ENCODE data around the gene TTC39C.
"Not testable (repeated sequence)": the region's sequence is repeated elsewhere in the genome, so short reads cannot be mapped to it uniquely, and the experiment has no call there.

TTC39C gene

DNA sequence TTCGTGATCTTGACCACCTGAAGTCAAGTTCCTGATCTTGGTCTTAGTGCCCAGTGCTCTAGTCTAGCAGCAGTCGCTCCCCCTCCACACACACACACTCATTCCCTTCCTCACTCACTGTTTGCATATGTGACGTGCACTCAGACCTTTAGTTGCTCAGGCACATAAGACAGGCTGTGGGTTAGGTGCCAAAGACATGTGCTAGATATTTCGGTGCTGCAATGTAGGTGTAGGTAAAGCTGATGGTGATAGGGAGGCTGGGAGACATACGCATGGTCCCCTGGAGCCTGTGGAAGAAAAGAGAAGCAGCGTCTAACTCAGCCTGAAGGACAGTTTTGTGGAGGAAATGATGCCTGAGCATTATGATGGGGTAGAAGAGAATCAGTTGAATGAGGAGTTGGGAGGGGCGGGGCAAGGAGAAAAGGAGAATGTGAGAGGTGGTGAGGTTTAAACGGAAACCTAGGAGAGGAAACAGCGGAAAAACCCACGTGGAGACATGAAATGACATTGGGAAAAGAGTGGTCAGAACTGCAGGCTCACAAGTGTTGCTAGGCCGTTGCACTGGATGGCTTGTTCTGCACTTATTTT is 3.8 kb downstream of the TTC39C start:
- no peak for DNase-seq (ENCODE audit: low read depth in 2 of 2)

DNA sequence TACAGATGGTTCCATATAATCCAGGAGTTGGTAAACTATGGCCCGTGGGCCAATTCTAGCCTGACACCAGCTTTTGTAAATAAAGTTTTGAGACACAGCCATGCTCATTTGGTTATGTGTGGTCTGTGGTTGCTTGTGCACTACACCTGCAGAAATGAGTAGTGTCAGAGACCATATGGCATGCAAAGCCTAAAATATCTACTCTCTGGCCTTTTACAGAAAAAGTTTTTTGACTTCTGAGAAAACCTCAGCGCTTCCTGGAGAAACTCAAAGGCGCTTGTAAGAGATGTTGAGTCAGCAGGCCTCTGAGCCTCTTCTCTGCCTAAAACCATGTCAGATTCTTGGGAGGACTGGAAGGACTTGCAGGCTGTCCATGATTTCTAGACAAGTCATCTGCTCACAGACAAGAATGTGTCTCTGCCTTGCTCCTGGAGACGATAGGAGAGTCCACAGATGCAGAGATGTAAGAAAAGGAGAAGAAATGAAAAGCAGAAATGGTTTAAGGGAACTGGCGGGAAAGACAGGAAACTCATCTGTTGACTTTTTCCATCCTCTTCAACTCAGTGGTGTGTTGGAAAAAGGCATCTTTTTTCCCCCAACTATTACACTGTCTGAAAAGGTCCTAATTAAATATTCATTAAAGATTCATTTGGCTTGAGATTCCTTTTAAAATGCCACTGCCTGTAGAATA is 5.2 kb downstream of the TTC39C start:
- peak; percentile 20 to 55 for DNase-seq (ENCODE audit: low read depth in 2 of 2)

DNA sequence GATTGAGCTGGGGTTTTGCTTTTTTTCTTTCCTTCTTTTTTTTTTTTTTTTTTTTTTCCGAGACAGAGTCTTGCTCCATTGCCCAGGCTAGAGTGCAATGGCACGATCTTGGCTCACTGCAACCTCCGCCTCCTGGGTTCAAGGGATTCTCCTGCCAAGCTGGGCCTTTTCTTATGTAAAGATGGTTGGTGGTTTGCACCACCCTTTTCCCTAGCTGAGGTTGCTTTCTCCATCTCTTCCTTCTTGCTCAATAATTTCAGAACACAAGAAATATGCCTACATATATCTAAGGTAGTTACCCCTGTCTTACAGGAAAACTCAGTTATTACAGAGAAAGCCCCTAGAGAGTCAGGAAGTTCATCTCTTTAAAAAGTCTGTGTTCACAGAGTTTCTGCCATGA is 7.0 kb downstream of the TTC39C start:
- no peak for DNase-seq (ENCODE audit: low read depth in 2 of 2)

DNA sequence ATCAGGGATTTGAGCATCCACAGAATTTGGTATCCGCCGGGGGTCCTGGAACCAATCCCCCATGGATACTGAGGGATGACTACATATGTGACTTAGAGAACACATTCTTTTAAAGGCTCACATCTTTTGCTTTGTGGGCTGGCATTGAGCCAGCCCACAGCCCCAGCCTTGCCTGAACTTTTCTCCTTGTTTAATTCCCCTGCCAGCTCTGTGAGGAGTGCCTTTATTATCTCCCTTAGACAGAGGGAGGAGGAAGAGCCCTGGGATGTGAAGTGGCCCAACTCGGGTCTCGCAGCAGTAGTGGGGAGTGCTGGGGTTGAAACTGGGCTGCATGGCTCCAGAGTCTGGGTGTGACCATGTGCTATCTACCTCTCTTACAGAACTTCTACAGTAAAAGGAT is 7.6 kb downstream of the TTC39C start:
- no peak for DNase-seq (ENCODE audit: low read depth in 2 of 2)

DNA sequence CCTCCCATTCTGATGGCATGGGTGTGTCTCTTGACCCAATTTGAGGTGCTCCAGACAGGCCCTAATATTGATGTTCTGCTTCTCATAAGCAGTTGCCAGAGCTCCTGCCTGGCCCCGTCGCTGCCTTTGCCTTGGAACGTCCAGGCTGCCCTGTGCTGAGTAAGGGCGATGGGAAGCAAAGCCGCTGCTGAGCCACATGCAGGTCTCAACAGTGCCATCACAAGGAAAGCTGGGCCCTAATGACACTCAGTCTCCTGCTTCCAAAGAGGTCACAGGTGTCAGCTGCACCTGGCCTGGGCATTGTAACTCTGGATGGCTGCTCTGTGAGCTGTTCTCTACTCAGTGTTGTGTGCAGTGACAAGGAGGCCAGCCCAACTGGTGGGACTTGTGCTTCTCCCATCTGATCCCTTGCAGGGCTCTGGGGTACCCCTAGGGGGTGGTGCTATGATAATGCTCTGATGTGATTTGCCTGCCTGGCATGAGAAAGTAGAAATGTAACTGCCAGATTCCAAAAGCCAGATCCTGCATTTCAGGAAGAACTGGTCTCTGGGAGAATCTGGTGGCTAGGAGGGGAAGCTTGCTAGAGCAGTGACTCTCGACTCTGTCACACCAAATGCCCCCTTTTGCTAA is 8.7 kb downstream of the TTC39C start:
- no peak for DNase-seq (ENCODE audit: low read depth in 2 of 2)

DNA sequence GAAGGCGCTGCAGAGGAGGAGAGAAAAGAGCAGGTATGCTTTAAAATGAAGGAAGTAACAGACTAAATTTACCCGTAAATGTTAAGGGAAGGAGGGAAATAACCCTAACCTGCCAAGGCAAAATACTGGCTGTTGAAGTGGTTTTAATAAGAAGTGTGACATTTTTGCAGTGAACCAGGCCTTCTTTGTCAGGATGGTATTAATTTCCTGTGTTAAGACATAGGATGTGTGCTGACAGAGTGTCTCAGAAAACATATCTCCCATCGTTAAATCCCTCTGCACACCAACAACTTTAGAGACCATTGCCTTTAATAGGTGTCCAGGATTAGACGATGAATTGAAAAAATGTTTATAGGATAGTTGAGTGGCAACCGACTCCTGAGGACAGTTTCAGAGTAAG is 9.9 kb downstream of the TTC39C start:
- DNase-seq (ENCODE audit: low read depth in 2 of 2), result no peak

DNA sequence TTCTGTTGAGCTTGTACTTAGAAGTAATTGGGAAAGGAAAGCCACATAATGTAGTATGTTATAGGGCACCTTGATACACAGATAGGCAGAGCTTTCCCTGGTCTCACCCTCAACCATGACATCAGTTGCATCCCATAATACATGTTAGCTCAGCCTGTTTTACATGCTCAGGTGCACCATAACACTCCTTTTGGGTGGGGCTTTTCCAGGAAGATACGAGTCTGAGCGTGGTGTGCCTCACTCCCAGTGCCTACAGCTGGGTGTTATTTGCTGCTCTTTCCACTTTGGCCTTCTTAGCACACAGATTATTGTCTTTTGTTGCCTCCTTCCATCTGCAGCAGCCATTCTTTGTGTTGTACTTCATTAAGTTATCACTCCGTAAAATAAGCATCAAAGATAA is 11.9 kb downstream of the TTC39C start:
- DNase-seq (ENCODE audit: low read depth in 2 of 2), result no peak

DNA sequence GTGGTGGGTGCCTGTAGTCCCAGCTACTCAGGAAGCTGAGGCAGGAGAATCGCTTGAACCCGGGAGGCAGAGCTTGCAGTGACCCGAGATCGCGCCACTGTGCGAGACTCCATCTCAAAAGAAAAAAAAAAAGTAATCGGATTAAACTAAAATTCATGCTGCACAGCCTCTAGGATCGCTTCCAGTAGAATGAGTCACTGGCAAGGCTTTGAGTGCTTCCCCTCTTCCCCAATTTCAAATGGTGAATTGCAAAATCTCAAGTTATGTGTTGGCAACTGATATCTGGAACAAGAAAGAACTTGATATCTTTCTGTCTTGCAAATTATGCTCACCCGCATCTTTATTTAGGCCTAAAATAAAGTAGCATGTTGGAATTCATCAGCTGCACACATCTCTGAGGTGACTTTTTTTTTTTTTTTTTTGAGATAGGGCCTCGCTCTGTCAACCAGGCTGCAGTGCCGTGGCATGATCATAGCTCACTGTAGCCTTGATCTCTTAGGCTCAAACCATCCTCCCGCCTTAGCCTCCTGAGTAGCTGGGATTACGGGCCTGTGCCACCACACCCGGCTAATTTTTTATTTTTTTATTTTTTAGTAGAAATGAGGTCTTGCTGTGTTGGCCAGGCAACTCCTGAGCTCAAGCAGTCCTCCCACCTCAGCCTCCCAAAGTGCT is 12.7 kb downstream of the TTC39C start:
- DNase-seq (ENCODE audit: low read depth in 2 of 2), result no peak

DNA sequence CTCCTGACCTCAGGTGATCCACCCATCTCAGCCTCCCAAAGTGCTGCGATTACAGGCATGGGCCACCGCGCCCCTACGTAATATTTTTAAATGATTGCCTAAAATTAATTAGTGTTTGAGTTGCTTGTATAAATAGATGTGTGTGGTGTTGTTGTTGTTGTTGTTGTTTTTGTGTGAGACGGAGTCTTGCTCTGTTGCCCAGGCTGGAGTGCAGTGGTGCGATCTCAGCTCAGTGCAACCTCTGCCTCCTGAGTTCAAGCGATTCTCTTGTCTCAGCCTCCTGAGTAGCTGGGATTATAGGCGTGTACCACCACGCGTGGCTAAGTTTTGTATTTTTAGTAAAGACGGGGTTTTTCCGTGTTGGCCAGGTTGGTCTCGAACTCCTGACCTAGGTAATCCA is 14.4 kb downstream of the TTC39C start:
- not testable (repeated sequence) for DNase-seq (ENCODE audit: low read depth in 2 of 2)

DNA sequence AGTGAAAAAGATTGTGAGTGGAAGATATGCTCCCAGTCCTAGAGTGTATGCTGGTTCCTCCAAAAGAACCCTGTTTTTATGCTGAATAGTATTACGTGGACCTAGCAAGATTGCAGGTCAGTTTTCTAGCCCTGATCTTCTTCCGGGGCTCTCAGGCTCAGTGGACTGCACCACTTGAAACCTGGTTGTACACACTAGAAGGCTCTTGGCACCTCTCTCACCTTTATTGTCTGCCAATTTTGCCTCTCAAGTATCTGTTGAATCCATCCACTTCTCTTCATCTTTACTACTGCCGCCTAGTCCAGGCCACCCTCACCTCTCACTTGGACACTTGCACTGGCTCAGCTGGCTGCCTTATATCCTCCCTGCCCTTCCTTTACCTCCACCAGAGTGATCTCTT is 16.8 kb downstream of the TTC39C start:
- DNase-seq (ENCODE audit: low read depth in 2 of 2), result no peak

DNA sequence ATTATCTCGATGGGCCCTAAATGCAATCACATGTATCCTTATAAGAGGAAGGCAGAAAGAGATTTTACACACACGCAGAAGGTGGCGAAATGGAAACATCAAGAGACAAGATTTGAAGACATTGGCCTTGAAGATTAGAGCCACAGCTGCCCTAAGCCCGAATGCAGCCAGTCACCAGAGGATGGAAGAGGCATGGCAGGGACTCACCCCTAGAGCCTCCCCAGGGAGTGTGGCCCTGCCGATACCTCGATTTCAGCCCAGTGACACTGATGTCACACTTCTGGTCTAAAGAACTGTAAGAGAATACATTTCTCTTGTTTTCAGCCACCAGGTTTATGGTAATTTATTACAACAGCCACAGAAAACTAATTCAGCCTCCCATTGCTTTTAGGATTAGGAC is 17.4 kb downstream of the TTC39C start:
- no peak for DNase-seq (ENCODE audit: low read depth in 2 of 2)

DNA sequence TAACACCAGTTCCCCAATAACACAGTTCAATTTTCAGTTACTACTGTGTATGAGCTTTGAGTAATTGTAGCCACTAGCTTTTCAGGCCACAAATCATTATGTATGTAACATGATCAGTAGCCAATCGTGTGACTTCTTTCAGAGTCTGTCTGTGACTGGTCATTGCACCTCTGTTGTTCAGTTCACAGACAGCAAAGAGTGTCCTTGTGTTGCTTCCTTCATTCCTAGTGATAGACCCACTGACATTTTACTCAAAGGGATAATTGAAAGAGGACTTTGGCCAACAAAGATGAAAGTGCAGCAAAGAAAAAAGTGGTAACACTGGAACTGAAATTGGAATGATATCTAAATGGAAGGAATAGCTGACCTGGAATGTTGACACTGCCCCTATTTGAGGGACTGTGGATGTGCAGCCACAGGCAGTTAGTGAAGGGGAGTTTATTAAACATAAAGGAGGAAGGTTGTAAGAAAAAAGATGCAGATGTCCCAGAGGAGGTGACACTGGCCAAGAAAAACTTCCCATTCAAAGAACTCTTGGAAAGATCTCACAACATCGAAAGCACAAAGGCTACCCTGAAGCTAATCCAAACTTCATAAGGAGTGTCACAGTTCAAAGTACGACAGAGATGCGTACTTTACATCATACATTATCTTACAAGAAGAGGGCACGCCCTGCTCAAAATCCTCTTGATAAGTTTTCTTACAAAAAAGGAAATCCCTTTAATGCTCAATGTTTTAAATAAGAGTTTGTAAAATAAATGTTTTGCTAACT is 19.3 kb downstream of the TTC39C start:
- no peak for DNase-seq (ENCODE audit: low read depth in 2 of 2)

DNA sequence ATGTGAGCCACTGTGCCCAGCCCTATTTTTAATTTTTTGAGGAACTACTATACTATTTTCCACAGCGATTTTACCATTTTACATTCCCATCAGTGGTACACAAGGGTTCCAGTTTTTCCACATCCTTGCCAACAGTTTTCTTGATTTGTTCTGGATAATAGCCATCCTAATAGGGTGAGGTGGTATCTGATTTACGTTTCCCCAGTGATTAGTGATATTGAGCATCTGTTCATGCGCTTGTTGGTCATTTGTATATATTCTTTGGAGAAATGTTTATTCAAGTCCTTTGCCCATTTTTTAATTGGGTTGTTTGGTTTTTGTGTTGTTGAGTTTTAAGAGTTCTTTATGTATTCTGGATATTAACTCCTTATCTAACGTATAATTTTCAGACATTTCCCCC is 20.8 kb downstream of the TTC39C start:
- no peak for DNase-seq (ENCODE audit: low read depth in 2 of 2)

DNA sequence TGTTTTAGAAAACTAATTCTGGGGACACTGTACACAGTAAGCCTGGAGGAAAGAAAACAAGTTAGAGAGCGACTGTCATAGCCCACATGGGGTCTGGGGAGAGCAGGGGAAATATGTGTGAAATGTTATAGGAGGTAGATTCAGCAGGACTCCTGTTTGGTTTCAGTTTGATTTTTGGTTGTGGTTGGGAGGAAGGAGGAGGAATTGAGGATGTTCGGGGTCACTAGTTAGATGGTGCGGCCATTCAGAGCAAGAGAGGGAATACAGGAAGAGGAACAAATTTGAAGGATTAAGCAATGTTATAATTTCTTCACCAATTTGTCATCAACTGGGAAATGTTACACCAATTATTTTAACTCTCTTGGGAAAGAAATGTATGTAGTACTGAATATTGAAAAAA is 25.1 kb downstream of the TTC39C start:
- DNase-seq (ENCODE audit: low read depth in 2 of 2), result no peak

DNA sequence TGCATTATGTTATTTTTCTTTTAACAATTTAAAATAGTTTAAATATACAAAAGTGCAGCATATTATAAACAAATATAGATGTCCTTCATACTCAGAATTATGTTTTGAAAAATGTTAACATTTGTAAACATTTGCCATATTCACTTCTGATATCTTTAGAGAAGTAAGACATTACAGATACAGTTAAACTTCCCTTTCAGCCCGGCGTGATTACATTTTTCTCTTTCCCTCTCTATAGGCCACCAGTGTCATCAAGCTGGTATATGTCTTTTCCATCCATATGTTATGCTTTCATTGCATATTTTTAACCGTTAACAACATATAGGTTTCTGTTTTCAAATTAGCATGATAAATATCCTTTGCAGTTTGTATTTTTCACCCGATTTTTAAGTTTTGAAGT is 27.1 kb downstream of the TTC39C start:
- no peak for DNase-seq (ENCODE audit: low read depth in 2 of 2)

DNA sequence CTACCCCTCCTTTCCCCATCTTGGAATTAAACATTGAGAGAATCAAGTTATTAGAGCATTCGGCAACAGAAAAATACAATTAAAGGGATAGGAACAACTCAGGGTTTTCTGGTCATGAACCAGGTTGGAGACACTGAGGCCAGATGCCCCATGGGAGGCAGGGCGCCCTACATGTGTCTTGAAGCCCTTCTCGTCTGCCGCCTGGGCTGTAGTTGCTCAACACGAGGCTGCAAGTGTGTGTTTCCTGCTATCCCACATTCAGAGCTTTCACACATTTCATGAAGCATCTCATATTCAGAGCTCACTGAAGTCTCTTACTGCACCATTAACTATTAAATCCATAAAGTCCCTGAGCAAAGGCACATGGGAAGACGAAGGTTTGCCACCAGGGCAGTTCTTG is 28.8 kb downstream of the TTC39C start:
- DNase-seq (ENCODE audit: low read depth in 2 of 2), result no peak

DNA sequence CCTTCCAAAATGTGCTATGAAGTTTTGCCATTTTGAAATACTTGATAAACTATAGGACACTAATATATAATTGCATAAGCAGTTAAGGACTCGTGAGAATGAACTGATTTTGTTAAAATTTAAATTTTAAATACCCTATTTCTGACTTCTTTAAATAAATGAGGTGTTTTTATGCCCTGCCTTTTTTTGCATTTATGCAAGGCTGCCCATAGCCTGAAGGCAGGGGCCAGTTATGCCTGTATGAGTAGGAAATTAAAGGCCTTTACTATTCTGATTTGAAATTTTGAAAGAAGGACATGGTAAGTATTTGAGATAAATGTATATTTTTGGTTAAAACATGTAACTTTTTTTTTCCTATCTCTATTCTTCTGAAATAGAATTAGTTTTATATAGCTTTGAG is 33.7 kb downstream of the TTC39C start:
- no peak for DNase-seq (ENCODE audit: low read depth in 2 of 2)

DNA sequence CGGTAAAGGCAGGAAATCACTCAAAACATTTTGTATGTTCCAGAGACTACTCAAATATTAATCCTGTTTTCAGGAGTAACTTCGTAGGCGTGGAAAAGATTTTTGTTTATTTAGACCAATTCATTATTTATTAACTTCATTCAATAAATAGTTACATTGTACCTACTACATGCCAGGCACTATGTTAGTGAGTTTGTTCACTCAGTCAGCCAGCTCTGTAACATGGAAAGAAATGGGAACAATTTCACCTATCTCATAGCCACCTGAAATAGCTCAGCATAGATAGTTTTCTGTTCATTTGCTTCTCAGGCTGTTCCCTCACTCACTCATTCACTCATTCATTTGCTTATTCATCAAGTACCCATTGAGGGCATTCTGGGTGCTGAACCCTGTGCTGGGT is 34.6 kb downstream of the TTC39C start:
- no peak for DNase-seq (ENCODE audit: low read depth in 2 of 2)

DNA sequence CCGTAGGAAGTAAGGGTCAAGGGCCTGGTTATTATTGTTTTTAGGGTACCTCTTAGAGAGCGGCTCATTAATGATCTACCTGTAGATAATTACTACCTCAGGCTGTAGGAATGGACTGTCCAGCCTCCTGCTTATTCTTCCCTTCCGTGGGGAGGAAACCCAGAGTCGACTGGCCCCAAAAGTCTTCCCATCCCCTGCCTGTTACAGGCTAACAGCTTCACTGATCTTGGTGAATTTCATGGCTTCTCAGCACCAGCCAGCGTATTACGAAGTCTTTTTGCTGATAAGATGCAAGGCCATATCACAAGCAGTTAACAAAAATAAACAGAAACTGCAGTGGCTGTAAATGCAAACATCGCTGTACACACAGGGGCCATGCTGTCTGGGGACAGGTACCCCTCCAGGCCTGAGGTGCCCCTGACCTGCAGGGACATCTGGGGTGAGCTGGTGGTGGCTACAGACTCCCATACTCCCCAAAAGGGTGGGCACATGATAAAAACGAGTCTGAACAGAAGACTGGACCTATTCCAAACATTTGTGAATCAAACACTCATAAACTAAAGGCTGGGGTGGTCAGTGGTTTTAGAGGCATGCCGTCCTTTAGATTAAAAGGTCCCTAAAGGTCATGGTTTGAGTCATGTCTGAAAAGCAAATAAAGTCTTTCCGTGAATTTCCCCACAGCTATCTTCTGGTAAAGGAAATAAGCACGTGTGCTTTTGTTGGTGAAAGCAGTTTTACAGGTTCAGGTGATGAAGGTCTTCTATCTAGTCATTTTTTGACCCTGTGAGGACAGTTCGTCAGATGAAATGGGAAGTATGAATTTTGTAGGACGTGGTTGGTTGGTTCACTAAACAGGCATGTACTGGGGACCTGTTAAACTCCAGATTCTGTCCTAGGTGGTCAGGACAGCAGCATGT is 36.7 kb downstream of the TTC39C start:
- no peak for DNase-seq (ENCODE audit: low read depth in 2 of 2)

DNA sequence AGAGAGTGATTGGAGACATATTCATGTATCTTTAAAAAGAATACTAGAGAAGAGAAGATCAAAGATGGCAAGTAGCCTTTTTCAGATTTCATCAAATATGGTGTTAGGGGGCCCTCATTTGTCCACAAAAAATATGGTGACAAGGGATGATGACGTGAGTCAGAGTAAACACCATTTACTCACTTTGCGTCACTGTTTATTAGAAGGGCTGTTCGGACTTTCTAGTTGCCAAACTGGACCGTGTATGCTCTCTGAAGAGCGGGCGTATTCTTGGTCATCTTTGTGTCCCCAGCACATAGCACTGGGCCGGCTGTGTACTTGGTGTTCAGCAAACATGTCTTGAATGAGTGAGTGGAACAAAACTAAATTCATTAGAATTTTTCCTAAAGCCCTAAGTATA is 37.5 kb downstream of the TTC39C start:
- no peak for DNase-seq (ENCODE audit: low read depth in 2 of 2)

DNA sequence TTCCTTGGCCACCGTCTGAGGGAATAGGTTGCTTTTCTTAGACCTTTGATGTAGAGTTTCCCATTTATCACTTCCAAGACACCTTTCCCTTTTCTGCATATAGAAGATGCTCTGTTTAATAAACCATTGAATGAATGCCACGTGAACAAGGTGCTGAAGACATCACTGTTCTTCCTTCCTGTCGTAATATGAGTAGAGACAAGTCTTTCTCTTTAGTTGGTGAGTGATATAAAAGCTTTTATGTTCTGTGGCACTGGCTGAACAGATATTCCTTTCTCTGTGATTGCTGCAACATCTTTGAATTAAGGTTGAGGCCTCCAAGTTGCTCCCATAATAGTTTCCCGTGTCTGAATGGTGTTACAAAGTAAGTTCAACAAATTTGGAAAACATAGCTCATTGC is 38.7 kb downstream of the TTC39C start:
- no peak for DNase-seq (ENCODE audit: low read depth in 2 of 2)
